ENCODE data around the gene PLBD1.

PLBD1 gene, protein sequence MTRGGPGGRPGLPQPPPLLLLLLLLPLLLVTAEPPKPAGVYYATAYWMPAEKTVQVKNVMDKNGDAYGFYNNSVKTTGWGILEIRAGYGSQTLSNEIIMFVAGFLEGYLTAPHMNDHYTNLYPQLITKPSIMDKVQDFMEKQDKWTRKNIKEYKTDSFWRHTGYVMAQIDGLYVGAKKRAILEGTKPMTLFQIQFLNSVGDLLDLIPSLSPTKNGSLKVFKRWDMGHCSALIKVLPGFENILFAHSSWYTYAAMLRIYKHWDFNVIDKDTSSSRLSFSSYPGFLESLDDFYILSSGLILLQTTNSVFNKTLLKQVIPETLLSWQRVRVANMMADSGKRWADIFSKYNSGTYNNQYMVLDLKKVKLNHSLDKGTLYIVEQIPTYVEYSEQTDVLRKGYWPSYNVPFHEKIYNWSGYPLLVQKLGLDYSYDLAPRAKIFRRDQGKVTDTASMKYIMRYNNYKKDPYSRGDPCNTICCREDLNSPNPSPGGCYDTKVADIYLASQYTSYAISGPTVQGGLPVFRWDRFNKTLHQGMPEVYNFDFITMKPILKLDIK

GRCh38 chr12:14567351-14568162 lies at the start of gene PLBD1:
Gene PLBD1 (minus strand): TSS chr12:14567883. CDS start chr12:14567696, 187 bp downstream.
- no peak for DNase-seq

GRCh38 chr12:14614704-14615121 lies 47.0 kb upstream of the PLBD1 start:
- no peak for DNase-seq

DNA sequence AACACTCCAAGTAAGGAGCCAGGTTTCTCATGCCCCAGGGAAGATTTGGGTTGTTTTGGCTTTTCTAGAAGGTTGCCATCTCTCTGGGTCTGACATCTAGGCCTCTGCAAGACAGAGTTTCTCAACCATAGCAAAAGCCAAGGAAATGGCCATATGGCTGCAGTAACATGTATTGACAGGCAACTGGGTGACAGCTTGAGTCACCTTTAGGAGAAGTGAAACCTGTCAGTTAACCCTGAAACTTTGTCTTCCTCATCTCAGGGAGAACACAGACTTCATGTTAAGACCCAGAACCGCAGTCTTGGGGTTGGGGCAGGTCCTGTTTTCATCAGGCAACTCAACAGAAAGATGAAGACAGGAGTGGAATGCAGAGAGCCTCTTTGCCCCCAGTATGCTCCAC lies 46.0 kb upstream of the PLBD1 start:
- DNase-seq: no peak

GRCh38 chr12:14612898-14613445 lies 45.3 kb upstream of the PLBD1 start:
- no peak for DNase-seq

DNA sequence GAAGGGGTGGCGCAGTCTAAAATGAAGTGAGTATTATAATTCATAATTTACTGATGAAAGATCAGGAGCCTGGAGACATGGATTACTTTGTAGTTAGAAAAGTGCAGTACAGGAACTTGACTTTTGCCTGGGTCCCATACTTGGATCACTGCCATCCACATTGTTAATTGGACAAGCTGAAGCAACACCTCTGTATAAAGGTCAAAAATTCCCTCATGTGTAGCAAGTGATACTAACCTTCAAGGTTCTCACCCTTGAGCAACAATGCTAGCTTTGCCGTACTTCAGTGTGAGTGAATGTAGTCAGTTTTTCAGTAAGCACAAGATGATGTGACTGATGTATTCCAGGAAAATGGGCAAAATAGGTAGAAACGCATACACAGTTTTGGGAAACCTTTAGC lies 44.6 kb upstream of the PLBD1 start:
- no peak for DNase-seq

GRCh38 chr12:14611640-14612203 lies 44.0 kb upstream of the PLBD1 start:
- no peak for DNase-seq

- DNase-seq: no peak
Measured at GRCh38 chr12:14607568-14607967, 39.9 kb upstream of the PLBD1 start.

DNA sequence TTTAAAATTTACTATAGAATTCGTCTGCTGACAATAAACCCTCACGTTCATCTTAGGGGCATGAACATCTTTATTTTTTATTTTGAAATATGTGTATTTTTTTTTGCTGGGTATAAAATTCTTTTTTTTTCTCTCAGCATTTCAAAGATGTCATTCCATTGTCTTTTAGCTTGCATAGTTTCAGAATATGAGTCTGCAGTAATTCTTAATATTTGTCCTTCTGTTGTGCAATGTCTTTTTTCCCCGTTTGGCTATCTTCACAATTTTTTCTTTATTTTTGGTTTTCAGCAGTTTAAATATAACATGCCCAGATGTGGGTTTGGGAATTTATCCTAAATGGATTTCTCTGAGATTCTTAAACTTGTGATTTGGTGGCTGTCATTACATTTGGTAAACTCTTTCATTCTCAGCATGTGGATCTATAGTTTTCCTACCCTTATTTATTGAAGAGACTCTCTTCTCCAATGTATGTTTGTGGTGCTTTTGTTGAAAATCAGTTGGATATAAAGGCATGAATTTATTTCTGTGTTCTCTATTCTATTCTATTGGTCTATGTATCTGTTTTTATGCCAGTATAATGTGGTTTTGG lies 37.8 kb upstream of the PLBD1 start:
- no peak for DNase-seq

DNA sequence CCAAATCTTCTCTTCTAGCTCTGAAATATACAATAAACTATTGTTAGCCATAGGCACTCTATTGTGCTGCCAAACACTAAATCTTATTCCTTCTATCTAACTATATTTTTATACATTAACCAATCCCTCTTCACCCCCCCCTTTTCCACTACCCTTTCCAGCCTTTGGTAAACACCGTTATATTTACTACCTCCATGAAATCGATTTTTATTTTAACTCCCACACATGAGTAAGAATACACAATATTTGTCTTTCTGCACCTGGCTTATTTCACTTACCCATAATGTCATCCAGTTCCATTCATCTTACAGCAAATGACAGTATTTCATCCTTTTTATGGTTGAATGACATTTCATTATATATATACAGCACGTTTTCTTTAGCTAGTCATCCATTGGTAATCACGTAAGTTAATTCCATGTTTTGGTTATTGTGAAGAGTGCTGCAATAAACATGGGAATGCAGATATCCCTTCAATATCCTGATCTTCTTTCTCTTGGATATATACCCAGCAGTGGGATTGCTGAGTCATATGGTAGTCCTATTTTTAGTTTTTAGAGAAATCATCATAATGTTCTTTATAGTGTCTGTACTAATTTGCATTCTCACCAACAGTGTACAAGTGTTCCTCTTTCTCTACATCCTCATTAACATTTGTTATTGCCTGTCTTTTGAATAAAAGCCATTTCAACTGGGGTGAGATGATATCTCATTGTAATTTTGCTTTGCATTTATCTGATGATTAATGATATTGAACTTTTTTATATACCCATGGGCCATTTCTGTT lies 34.2 kb upstream of the PLBD1 start:
- no peak for DNase-seq

- no peak for DNase-seq
Measured at GRCh38 chr12:14597480-14597879, 29.8 kb upstream of the PLBD1 start.

DNA sequence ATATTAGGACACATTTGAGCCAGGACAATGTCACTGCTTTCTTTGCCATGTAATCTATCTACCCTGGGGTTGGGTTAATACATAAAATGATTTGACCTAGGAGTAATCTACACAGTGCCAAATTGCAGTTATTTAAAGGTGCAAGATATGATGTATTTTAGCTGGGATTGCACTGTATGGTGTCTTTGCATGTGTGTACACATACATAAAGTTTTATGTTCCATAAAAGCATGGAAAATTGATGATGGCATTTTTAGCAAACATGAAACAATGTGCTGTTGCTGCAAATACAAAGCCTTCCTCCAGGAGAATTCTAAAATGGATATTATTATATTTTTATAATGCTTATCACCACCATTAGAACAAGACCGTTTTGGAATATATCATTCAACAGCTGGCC lies 24.0 kb upstream of the PLBD1 start:
- DNase-seq: no peak

GRCh38 chr12:14589169-14590004 lies 21.7 kb upstream of the PLBD1 start:
- no peak for DNase-seq

DNA sequence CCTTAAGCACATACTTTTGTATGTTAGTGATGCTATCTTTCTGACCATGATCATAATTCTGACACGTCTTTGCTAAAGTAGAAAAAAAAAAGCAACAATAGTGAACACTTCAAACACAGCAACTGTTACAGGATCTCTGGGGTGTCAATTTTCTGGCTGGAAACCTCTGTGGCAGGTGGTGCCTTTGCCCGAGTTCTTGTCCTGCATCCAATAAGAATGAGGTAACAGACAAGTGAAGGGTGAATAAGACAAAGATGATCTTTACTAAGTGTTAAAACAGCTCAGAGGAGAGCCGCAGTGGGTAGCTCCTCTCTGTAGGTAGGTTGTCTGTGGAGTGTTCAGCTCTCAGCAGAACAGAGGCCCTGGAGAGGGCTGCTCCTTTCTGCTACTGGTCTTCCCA lies 20.9 kb upstream of the PLBD1 start:
- no peak for DNase-seq

DNA sequence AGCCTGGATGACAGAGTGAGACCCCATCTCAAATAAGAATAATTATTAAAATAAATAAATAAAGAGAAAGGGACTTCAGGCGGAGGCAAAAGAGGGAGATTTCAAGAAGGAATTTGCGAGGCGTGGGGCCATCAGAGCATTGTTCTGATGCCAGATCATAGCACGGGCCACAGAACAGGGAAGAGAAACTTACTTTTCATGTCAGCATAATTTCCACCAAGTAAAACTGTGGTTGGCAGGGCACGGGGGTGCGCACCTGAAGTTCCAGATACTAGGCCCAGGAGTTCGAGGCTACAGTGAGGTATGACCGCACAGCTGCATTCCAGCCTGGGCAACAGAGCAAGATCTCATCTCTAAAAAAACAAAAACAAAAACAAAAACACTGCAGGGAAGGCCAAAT lies 11.0 kb upstream of the PLBD1 start:
- no peak for DNase-seq

GRCh38 chr12:14577344-14577743 lies 9.7 kb upstream of the PLBD1 start:
- no peak for DNase-seq

DNA sequence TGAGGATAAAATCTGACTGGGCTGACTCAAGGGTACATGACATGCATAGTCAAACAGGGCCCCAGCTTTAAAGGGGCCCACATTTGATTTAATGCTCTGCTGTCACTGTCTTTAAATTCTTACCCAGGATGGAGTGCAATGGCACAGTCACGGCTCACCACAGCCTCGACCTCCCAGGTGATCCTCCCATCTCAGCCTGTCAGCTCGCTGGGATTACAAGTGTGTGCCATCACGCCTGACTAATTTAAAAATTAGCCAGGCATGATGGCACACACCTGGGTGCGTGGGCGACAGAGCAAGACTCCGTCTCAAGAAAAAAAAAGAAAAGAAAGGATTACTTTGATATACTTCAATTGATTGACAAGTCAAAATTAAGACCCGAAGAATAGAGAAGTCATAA lies 9.2 kb upstream of the PLBD1 start:
- no peak for DNase-seq

DNA sequence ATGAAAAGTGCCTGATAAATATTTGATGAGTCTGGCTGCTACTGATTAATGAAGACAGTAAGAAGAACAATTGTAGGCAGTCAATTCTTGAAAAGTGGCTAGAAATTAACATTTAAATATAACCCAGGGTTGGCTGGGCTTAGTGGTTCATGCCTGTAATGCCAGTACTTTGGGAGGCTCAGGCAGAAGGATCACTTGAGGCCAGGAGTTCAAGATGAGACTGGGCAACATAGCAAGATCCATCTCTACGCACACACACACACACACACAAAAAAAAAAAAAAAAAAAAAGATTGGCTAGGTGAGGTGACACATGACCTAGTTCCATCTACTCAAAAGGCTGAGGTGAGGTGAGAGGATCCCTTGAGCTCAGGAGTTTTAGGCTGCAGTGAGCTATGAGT lies 7.9 kb upstream of the PLBD1 start:
- no peak for DNase-seq

GRCh38 chr12:14573118-14573517 lies 5.4 kb upstream of the PLBD1 start:
- DNase-seq: no peak

DNA sequence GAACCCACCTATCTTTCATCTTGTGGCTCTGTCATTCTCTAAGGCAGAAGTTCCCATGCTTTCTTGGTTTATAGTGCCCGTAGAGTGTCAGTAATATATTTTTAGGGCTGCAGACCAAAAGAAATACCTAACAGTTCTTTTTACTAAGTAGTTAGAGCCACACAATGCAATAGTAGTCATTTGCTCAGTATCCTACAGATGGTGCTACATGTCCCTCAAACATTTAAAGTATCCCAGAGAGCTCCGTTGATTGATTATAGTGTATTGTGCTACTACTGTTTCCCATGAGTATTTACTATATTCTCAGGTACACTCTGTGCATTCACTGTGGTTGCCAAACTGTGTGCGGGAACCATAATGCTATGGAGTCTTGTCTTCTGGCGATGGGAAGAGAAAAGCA lies 4.7 kb upstream of the PLBD1 start:
- DNase-seq: no peak

DNA sequence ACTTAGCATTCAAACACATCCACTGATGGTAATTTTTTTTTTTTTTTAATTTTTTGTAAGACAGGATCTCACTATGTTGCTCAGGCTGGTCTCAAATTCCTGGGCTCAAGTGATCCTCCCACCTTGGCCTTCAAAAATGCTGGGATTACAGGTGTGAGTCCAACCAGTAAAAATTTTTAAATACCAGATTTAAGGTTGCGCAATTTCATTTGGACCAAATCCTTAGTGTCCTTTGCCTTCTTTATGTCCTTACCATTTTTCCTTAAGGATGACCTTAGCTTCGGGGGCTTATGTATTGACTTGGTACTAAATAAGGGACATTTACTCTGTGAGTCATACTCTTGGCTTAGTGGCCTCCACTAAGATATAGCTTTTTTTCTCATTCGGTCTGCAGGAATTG lies 4.1 kb upstream of the PLBD1 start:
- DNase-seq: no peak

- DNase-seq: no peak
Measured at GRCh38 chr12:14570231-14570630, 2.5 kb upstream of the PLBD1 start.
